HL-60 (cell line): ENCODE measurements around the gene CORO2A.

Experiments
- CTCF ChIP-seq: IDR thresholded peaks from one replicate; pipeline ENCODE4 v1.5.1; 2011; ENCODE audit warnings: low read length, control low read depth, inconsistent platforms; ENCODE audit not compliant: insufficient read depth
- GABPA ChIP-seq: IDR thresholded peaks from 2 replicates; pipeline ENCODE4 v1.6.1; 2012; ENCODE audit warnings: low read depth
- POLR2AphosphoS5 ChIP-seq: IDR thresholded peaks from 2 replicates; pipeline ENCODE4 v1.6.1; 2012; ENCODE audit warnings: low read depth
- REST ChIP-seq: IDR thresholded peaks from 2 replicates; pipeline ENCODE4 v1.6.1; 2012; ENCODE audit warnings: low read depth; ENCODE audit not compliant: insufficient replicate concordance
- SPI1 ChIP-seq: IDR thresholded peaks from 2 replicates; pipeline ENCODE4 v1.6.1; 2012; ENCODE audit warnings: low read depth, mild to moderate bottlenecking, borderline replicate concordance

DNA sequence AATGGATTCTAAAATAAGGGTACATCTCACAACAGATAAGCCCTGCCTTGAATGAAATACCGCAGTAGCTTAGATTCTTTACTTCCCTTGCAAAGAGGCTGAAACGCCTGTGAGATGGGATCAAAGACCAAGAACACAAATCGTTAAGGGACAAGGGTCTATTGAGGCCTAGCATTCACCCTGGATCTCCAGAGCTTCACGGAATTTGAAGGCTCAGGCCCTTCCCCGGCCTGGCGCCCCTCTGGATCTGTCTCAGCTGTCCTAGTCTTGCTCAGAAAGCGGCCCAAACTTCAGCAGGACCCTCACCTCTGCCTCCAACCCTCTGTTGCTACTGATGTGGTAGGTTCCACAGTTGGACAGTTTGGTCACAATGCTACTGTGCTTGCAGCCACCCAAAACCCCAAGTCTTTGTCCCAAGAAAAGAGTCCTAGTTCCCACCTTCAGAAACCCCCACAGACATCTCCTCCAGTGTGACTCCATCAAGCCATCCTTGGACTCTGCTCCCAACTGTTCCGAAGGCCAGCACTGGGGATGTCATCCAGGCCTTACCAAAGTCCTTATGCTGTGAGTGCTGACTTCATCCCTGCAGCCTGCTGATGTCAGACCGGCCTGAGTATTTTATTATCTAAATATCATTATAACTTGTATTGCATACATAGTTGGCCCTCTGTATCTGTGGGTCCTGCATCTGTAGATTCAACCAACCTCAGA lies 9.4 kb downstream of the CORO2A start:
- TF ChIP-seq REST (no peak), CTCF (no peak), POLR2AphosphoS5 (no peak), SPI1 (no peak), GABPA (no peak)
